B cell (primary cell): ENCODE data around the gene CMIP. TPM values are rescaled to one million over a fixed set of nuclear protein-coding genes. Genes with fewer than 3 reads are reported as not detected.
A peak's percentile ranks its signal among the peaks of the same experiment; 100 is the strongest.

Experiments
- ATAC-seq: fragments of 200-7000 bp; cut with Tn5 transposase; one replicate; pipeline ENCODE4 v1.10.0; 2021; ENCODE audit warnings: low read depth, mild to moderate bottlenecking, moderate number of reproducible peaks, moderate library complexity
- CTCF ChIA-PET: fragments of 350-600 bp; sonication (Branson Sonifier 250); formaldehyde crosslinking; loops from one replicate; lab custom pipeline; 2021; ENCODE audit warnings: antibody characterized with exemption, inconsistent platforms; lab: Charles Lee
- POLR2A ChIA-PET: fragments of 350-600 bp; sonication (Branson Sonifier 250); formaldehyde crosslinking; loops from one replicate; lab custom pipeline; 2021; ENCODE audit warnings: antibody characterized with exemption; lab: Charles Lee
- DNase-seq: peaks from one replicate; pipeline ENCODE4 v3.0.0; 2013
- H2AFZ ChIP-seq: 2 replicates; pipeline ENCODE4 v1.6.1; 2012; ENCODE audit warnings: mild to moderate bottlenecking, low read depth, low read length; ENCODE audit not compliant: insufficient read depth, poor library complexity, severe bottlenecking
- H3K27ac ChIP-seq, 2 donors: 1 replicate in 1 of 2; 2 replicates in 1 of 2; pipeline ENCODE4 v1.5.1; 2012 to 2013; ENCODE audit warnings: low read length in 2 of 2, mild to moderate bottlenecking in 2 of 2, moderate library complexity in 1 of 2
- H3K27me3 ChIP-seq, 4 experiments: fragments of 200-600 bp in 1 of 4; sonication (generic) in 1 of 4; replicated peaks in 1 of 4; 1 replicate in 2 of 4; 2 replicates in 2 of 4; pipeline versions ENCODE4 v1.6.1 to v1.7.0; 2013 to 2016; ENCODE audit warnings: low read length in 3 of 4, mild to moderate bottlenecking in 2 of 4, mixed read lengths in 1 of 4, moderate library complexity in 1 of 4; ENCODE audit not compliant: insufficient read depth in 4 of 4, control insufficient read depth in 3 of 4; ENCODE audit errors: control extremely low read depth in 1 of 4
- H3K36me3 ChIP-seq, 2 experiments: replicated peaks in 1 of 2; 1 replicate in 1 of 2; 2 replicates in 1 of 2; pipeline versions ENCODE4 v1.6.1 to v1.7.1; 2013; ENCODE audit warnings: low read length in 1 of 2; ENCODE audit not compliant: insufficient read depth in 2 of 2, control insufficient read depth in 1 of 2; ENCODE audit errors: control extremely low read depth in 1 of 2, extremely low read depth in 1 of 2
- H3K4me1 ChIP-seq, 2 donors: fragments of 200-600 bp in 1 of 2; sonication (generic) in 1 of 2; 1 replicate in 1 of 2; 2 replicates in 1 of 2; pipeline versions ENCODE4 v1.5.1 to v1.6.1; 2013 to 2017; ENCODE audit warnings: low read length in 2 of 2; ENCODE audit not compliant: control insufficient read depth in 2 of 2, insufficient read depth in 2 of 2
- H3K4me2 ChIP-seq: replicated peaks from 2 replicates; pipeline ENCODE3; 2012; ENCODE audit warnings: mild to moderate bottlenecking, low read depth, low read length; ENCODE audit not compliant: poor library complexity, severe bottlenecking
- H3K4me3 ChIP-seq, 5 experiments: fragments of 200-600 bp in 1 of 5; sonication (generic) in 1 of 5; 1 replicate in 3 of 5; 2 replicates in 2 of 5; pipeline versions ENCODE4 v1.5.1 to v1.7.0; 2011 to 2016; ENCODE audit warnings: low read length in 4 of 5, mild to moderate bottlenecking in 4 of 5, low read depth in 2 of 5, control low read depth in 1 of 5, moderate library complexity in 1 of 5; ENCODE audit not compliant: insufficient read depth in 1 of 5; ENCODE audit errors: control extremely low read depth in 1 of 5, extremely low read depth in 1 of 5
- H3K79me2 ChIP-seq: fragments of 200-600 bp; sonication (generic); one replicate; pipeline ENCODE4 v1.6.0; 2016; ENCODE audit warnings: low read length; ENCODE audit not compliant: control insufficient read depth, insufficient read depth
- H3K9ac ChIP-seq: fragments of 200-600 bp; sonication (generic); 2 replicates; pipeline ENCODE4 v1.6.1; 2017; ENCODE audit warnings: mild to moderate bottlenecking, low read length, moderate library complexity
- H3K9me3 ChIP-seq, 3 donors: one replicate each; pipeline versions ENCODE4 v1.6.1 to v1.7.1; 2013; ENCODE audit warnings: low read length in 2 of 3; ENCODE audit not compliant: control insufficient read depth in 2 of 3, insufficient read depth in 1 of 3; ENCODE audit errors: control extremely low read depth in 1 of 3
- H4K20me1 ChIP-seq: 2 replicates; pipeline ENCODE4 v1.6.0; 2012; ENCODE audit warnings: mild to moderate bottlenecking, low read length; ENCODE audit not compliant: insufficient read depth, control insufficient read depth, poor library complexity, severe bottlenecking
- H3K27ac Mint-ChIP-seq: one replicate; pipeline ENCODE4 v1.8.0; 2021; ENCODE audit warnings: mixed read lengths
- H3K27me3 Mint-ChIP-seq: one replicate; pipeline ENCODE4 v1.8.0; 2021; ENCODE audit warnings: mixed read lengths
- H3K4me1 Mint-ChIP-seq: one replicate; pipeline ENCODE4 v1.8.0; 2021; ENCODE audit warnings: mixed read lengths
- H3K4me3 Mint-ChIP-seq: one replicate; pipeline ENCODE4 v1.8.0; 2021; ENCODE audit warnings: mixed read lengths
- H3K9me3 Mint-ChIP-seq: one replicate; pipeline ENCODE4 v1.8.0; 2022; ENCODE audit warnings: mixed read lengths; ENCODE audit not compliant: insufficient read depth
- EZH2 ChIP-seq: IDR thresholded peaks from 2 replicates; pipeline ENCODE4 v1.6.1; 2012; ENCODE audit warnings: borderline replicate concordance, low read depth, mild to moderate bottlenecking, moderate library complexity, low read length; ENCODE audit not compliant: insufficient read depth, poor library complexity, severe bottlenecking
- WGBS: methylation state at CpG from one replicate; pipeline ENCODE4 v1.1.5; 2013; ENCODE audit warnings: missing lambda C conversion rate; ENCODE audit not compliant: insufficient coverage; 5-methylcytosine and 5-hydroxymethylcytosine counted together
- intact Hi-C: fragments of 100-400 bp; cut with micrococcal nuclease; formaldehyde crosslinking; loops from one replicate; pipeline ENCODE4 v1.10.0; 2022
- polyA plus RNA-seq: library from polyadenylated mRNA; depleted of rRNA; stranded (reverse); fragments of >200 nt; gene quantifications from 2 replicates; pipeline ENCODE4 v1.2.3, GENCODE V29; 2012
- total RNA-seq, 2 donors: library from RNA; stranded (reverse); fragments of 120-200 nt in 1 of 2; gene quantifications; 1 replicate in 1 of 2; 2 replicates in 1 of 2; pipeline versions ENCODE4 v1.2.3 to v1.2.4, GENCODE V29; 2013 to 2022
- TF ChIP-seq, protein P1 (sequence below): fragments of 200-600 bp; IDR thresholded peaks from one replicate; pipeline ENCODE4 v1.8.0; 2022; ENCODE audit warnings: antibody characterized with exemption, mild to moderate bottlenecking

CMIP gene
- total and polyA plus RNA-seq, 2 donors (not counting 1 experiment from before 2014, with no cell fraction given): 27.1 to 155 TPM

DNA sequence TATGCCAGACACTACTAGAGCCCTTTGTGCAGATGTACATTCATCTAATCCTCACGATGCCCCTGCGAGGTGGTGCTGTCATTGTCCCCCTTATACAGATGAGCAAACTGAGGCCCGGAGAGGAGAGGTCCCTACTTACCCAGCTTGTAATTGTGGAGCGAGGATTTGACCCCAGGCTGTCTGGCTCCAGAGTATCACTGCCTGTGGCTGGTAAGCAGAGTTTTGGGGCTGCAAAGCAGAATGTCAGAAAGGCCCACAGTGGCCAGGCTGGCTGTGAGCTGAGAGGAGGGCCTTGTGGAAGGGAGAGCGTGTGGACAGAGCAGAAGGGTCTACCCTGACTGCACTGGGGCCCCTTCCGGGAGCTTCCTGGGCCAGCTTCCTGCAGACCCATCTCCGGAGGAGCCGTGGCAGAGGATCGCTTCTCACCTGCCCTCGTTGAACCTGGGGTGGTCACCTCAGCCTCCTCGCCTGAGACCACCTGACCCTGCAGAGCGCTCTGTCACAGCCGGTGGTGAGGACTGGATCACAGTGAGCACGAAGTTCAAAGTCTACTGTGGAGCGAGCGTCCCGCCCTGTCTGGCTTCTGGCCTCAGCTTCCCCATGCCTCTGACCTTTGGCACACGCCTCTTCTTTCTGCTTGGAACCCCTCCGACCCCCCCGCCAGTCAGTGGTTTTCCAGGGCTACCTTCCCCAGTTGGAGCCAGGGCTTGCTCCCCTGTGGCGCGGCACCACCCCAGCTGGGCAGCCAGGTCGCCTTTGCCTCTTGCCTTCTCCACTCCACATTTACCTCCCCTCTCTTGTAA lies 12.1 kb downstream of the CMIP start:
- no peak overlapping the region for H3K9ac ChIP-seq
- H4K20me1 ChIP-seq: peaks cover 76% of the 10 kb centered on the region
- no peak overlapping the region for H2AFZ ChIP-seq
- peak overlapping the region; percentile 27 for H3K27ac Mint-ChIP-seq
- H3K4me1 ChIP-seq: peaks cover 9 to 27% of the 10 kb centered on the region in 2 donors
- 95% methylated on average over 23 of the region's 23 CpGs for WGBS
- H3K4me1 Mint-ChIP-seq: peaks cover 69% of the 10 kb centered on the region
- H3K27me3 ChIP-seq: no peaks in the 10 kb centered on the region
- no peak for DNase-seq
- H3K27ac ChIP-seq: no peak overlapping the region
- no peak overlapping the region for H3K4me3 Mint-ChIP-seq
- ChIA-PET POLR2A (interaction anchor here (0.7 kb wide), 1 partner anchor 45 kb away, joined by 3 read pairs; no protein-coding TSS in a partner anchor), CTCF (interaction anchor here (1.4 kb wide), 1 partner anchor 11 kb away, joined by 5 read pairs; no protein-coding TSS in a partner anchor)
- H3K36me3 ChIP-seq: peaks cover 0 to 30% of the 10 kb centered on the region in 2 experiments
- H3K27me3 Mint-ChIP-seq: no peaks in the 10 kb centered on the region
- H3K9me3 ChIP-seq: no peaks in the 10 kb centered on the region
- TF ChIP-seq, protein P1, sequence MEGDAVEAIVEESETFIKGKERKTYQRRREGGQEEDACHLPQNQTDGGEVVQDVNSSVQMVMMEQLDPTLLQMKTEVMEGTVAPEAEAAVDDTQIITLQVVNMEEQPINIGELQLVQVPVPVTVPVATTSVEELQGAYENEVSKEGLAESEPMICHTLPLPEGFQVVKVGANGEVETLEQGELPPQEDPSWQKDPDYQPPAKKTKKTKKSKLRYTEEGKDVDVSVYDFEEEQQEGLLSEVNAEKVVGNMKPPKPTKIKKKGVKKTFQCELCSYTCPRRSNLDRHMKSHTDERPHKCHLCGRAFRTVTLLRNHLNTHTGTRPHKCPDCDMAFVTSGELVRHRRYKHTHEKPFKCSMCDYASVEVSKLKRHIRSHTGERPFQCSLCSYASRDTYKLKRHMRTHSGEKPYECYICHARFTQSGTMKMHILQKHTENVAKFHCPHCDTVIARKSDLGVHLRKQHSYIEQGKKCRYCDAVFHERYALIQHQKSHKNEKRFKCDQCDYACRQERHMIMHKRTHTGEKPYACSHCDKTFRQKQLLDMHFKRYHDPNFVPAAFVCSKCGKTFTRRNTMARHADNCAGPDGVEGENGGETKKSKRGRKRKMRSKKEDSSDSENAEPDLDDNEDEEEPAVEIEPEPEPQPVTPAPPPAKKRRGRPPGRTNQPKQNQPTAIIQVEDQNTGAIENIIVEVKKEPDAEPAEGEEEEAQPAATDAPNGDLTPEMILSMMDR: no peak
- no peak for TF ChIP-seq EZH2
- no peaks in the 10 kb centered on the region for H3K9me3 Mint-ChIP-seq
- ATAC-seq: no peak
- intact Hi-C loops: no loop called here
- peaks cover 100% of the 10 kb centered on the region for H3K79me2 ChIP-seq
- no peak overlapping the region for H3K4me3 ChIP-seq
- H3K4me2 ChIP-seq: no peak overlapping the region
